SK-N-SH (cell line): ENCODE data around the gene ABCA4. TPM values are rescaled to one million over a fixed set of nuclear protein-coding genes. Genes with fewer than 3 reads are reported as not detected.

ENCODE experiments used
- CTCF ChIA-PET: fragments of 300-600, 350-600 bp; formaldehyde crosslinking; extraction: SDS; loops from one replicate; lab custom pipeline; 2021; lab: Yijun Ruan, JAX
- POLR2A ChIA-PET: fragments of 350-600 bp; sonication (Branson Sonifier 250); formaldehyde crosslinking; extraction: SDS; loops from one replicate; lab custom pipeline; 2020; ENCODE audit warnings: antibody characterized with exemption, inconsistent platforms; lab: Yijun Ruan, JAX
- DNase-seq: peaks from one replicate; pipeline ENCODE4 v3.0.0; 2012
- H2AFZ ChIP-seq: fragments of 200-600 bp; sonication (generic); 2 replicates; pipeline ENCODE4 v1.8.1; 2016; ENCODE audit warnings: antibody characterized with exemption, mild to moderate bottlenecking, low read depth
- H3F3A ChIP-seq: fragments of 200-600 bp; sonication (generic); replicated peaks from 2 replicates; pipeline ENCODE3; 2016; ENCODE audit warnings: antibody characterized with exemption, mild to moderate bottlenecking; ENCODE audit not compliant: insufficient read depth
- H3K27ac ChIP-seq, 2 experiments: fragments of 200-500 bp in 1 of 2; fragments of 200-600 bp in 1 of 2; sonication (Bioruptor generic) in 1 of 2; sonication (generic), shearing (Covaris generic) in 1 of 2; 2 replicates each; pipeline versions ENCODE4 v1.5.1 to v1.6.1; 2014 to 2016; ENCODE audit warnings: low read depth in 2 of 2, inconsistent platforms in 1 of 2, low read length in 1 of 2, mild to moderate bottlenecking in 1 of 2, mixed read lengths in 1 of 2
- H3K27me3 ChIP-seq: fragments of 200-600 bp; sonication (generic), shearing (Covaris generic); 2 replicates; pipeline ENCODE4 v1.6.1; 2016; ENCODE audit warnings: mixed run types; ENCODE audit not compliant: insufficient read depth
- H3K36me3 ChIP-seq, 2 experiments: fragments of 200-500 bp in 1 of 2; fragments of 200-600 bp in 1 of 2; sonication (Bioruptor generic) in 1 of 2; sonication (generic) in 1 of 2; replicated peaks in 1 of 2; 2 replicates each; pipeline versions ENCODE3 to v1.5.1; 2014 to 2016; ENCODE audit warnings: low read length in 1 of 2, mild to moderate bottlenecking in 1 of 2; ENCODE audit not compliant: insufficient read depth in 2 of 2, control insufficient read depth in 1 of 2
- H3K4me1 ChIP-seq, 2 experiments: fragments of 200-500 bp in 1 of 2; fragments of 200-600 bp in 1 of 2; sonication (Bioruptor generic) in 1 of 2; sonication (generic), shearing (Covaris generic) in 1 of 2; 2 replicates each; pipeline versions ENCODE4 v1.5.1 to v1.6.1; 2014 to 2016; ENCODE audit warnings: low read depth in 1 of 2, low read length in 1 of 2, mixed run types in 1 of 2; ENCODE audit not compliant: insufficient read depth in 2 of 2, control insufficient read depth in 1 of 2
- H3K4me2 ChIP-seq: fragments of 200-600 bp; sonication (generic), shearing (Covaris generic); 2 replicates; pipeline ENCODE4 v1.6.1; 2017; ENCODE audit warnings: mixed run types
- H3K4me3 ChIP-seq, 2 experiments: fragments of 200-500 bp in 1 of 2; fragments of 200-600 bp in 1 of 2; sonication (Bioruptor generic) in 1 of 2; sonication (generic), shearing (Covaris generic) in 1 of 2; 2 replicates each; pipeline versions ENCODE4 v1.5.1 to v1.8.1; 2014 to 2016; ENCODE audit warnings: low read depth in 2 of 2, inconsistent platforms in 1 of 2, low read length in 1 of 2, mild to moderate bottlenecking in 1 of 2, mixed read lengths in 1 of 2, moderate library complexity in 1 of 2
- H3K79me2 ChIP-seq: fragments of 200-600 bp; sonication (generic); 2 replicates; pipeline ENCODE4 v1.8.1; 2017; ENCODE audit warnings: mild to moderate bottlenecking; ENCODE audit not compliant: insufficient read depth
- H3K9ac ChIP-seq: fragments of 200-600 bp; sonication (generic); 2 replicates; pipeline ENCODE4 v1.6.1; 2017; ENCODE audit warnings: mixed run types
- H3K9me2 ChIP-seq: fragments of 200-600 bp; sonication (generic); 2 replicates; pipeline ENCODE4 v1.6.1; 2017; ENCODE audit warnings: mixed run types
- H3K9me3 ChIP-seq: fragments of 200-600 bp; sonication (generic); 2 replicates; pipeline ENCODE4 v1.6.1; 2017; ENCODE audit warnings: mixed run types, mild to moderate bottlenecking, moderate library complexity
- H4K20me1 ChIP-seq: fragments of 200-600 bp; sonication (generic); 2 replicates; pipeline ENCODE4 v1.6.1; 2017; ENCODE audit warnings: mild to moderate bottlenecking, mixed run types; ENCODE audit not compliant: insufficient read depth
- CHD2 ChIP-seq: fragments of 150-350 bp; IDR thresholded peaks from 2 replicates; pipeline ENCODE4 v1.6.1; 2018; ENCODE audit warnings: low read length; ENCODE audit not compliant: partially characterized antibody
- ELF1 ChIP-seq: IDR thresholded peaks from 2 replicates; pipeline ENCODE4 v1.4.0; 2012
- EZH2phosphoT487 ChIP-seq: fragments of 200-600 bp; sonication (generic); IDR thresholded peaks from 2 replicates; pipeline ENCODE4 v1.6.1; 2017; ENCODE audit warnings: low read depth, mixed run types, mild to moderate bottlenecking, antibody characterized with exemption, moderate library complexity, borderline replicate concordance
- FOSL2 ChIP-seq: IDR thresholded peaks from 2 replicates; pipeline ENCODE4 v1.4.0; 2012; ENCODE audit warnings: low read depth, mild to moderate bottlenecking, moderate library complexity, borderline replicate concordance
- GATA2 ChIP-seq: sonication (generic); formaldehyde crosslinking; IDR thresholded peaks from 2 replicates; pipeline ENCODE4 v1.5.0; 2020; ENCODE audit warnings: mild to moderate bottlenecking, missing genetic modification reagents
- MXI1 ChIP-seq: IDR thresholded peaks from 2 replicates; pipeline ENCODE4 v1.6.1; 2012; ENCODE audit warnings: mild to moderate bottlenecking, low read depth, low read length, improper control_type of control experiment
- POLR2AphosphoS5 ChIP-seq: IDR thresholded peaks from 2 replicates; pipeline ENCODE4 v1.6.1; 2012; ENCODE audit warnings: low read depth, low read length
- RCOR1 ChIP-seq: fragments of 150-350 bp; IDR thresholded peaks from 2 replicates; pipeline ENCODE4 v1.6.1; 2017; ENCODE audit warnings: antibody characterized with exemption, low read length
- SIN3A ChIP-seq: IDR thresholded peaks from 2 replicates; pipeline ENCODE4 v1.6.1; 2012; ENCODE audit warnings: low read depth, mild to moderate bottlenecking, low read length, moderate library complexity, borderline replicate concordance
- TAF1 ChIP-seq: IDR thresholded peaks from 2 replicates; pipeline ENCODE4 v1.6.1; 2012; ENCODE audit warnings: low read depth, mild to moderate bottlenecking, low read length, moderate library complexity, borderline replicate concordance
- TCF12 ChIP-seq: IDR thresholded peaks from 2 replicates; pipeline ENCODE4 v1.4.0; 2012
- WGBS: methylation state at CpG from one replicate; pipeline ENCODE4 v1.1.6; 2017; ENCODE audit warnings: low lambda C conversion rate; 5-methylcytosine and 5-hydroxymethylcytosine counted together
- polyA plus RNA-seq, 3 experiments: library from polyadenylated mRNA; depleted of rRNA; stranded (reverse); fragments of >200 nt; gene quantifications; 2 replicates each; pipeline ENCODE4 v1.2.3, GENCODE V29; 2012
- TF ChIP-seq, protein P1 (sequence below): IDR thresholded peaks from 2 replicates; pipeline ENCODE4 v1.4.0; 2012; ENCODE audit warnings: low read depth
- TF ChIP-seq, protein P2 (sequence below): fragments of 200-600 bp; sonication (generic); IDR thresholded peaks from 2 replicates; pipeline ENCODE4 v1.6.1; 2017; ENCODE audit warnings: antibody characterized with exemption, mild to moderate bottlenecking, moderate library complexity

The ABCA4 gene
- polyA plus RNA-seq, 1 of the 3 experiments (the other 2 are of a cell fraction), result 0.03 TPM

DNA sequence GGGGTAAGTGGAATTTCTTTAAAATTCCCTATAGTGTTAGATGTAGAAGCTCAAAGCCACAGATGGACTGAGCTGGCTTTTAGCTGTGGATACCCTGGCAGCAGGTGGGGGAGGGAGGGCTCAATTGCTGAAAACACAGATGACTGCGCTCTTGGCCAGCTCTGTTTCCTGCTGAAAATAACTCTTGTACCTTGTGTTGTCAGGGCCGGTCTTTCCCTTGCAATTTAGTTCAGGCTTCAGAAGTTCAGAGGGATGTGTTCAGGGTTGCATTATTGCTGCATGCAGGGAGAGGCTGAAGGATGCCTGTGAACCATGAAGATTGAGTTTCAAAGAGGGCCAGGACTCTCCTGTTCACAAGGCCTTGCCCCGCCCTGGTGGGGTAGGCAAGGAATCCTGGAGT is 153.6 kb downstream of the ABCA4 start:
- Histone ChIP-seq H3K27ac (no peak overlapping the region), H3K4me1 (no peaks in the 10 kb centered on the region; a peak in 1 of 4 replicates), H3K36me3 (no peaks in the 10 kb centered on the region), H3K27me3 (no peaks in the 10 kb centered on the region), H3K4me2 (no peak overlapping the region), H3K9ac (no peak overlapping the region), H3F3A (no peaks in the 10 kb centered on the region), H2AFZ (no peak overlapping the region), H4K20me1 (no peaks in the 10 kb centered on the region), H3K4me3 (no peak overlapping the region), H3K9me2 (no peaks in the 10 kb centered on the region), H3K79me2 (no peaks in the 10 kb centered on the region), H3K9me3 (no peaks in the 10 kb centered on the region)
- CTCF ChIA-PET, result interaction anchor here (0.6 kb wide), 1 partner anchor 52 kb away, joined by 3 read pairs; no protein-coding TSS in a partner anchor
- POLR2A ChIA-PET, result no interaction called here
- no peak for TF ChIP-seq POLR2AphosphoS5
- no peak for TF ChIP-seq RCOR1
- TF ChIP-seq, protein P1, sequence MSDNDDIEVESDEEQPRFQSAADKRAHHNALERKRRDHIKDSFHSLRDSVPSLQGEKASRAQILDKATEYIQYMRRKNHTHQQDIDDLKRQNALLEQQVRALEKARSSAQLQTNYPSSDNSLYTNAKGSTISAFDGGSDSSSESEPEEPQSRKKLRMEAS, result no peak
- no peak for TF ChIP-seq GATA2
- no peak for TF ChIP-seq FOSL2
- TF ChIP-seq MXI1, result no peak
- TF ChIP-seq, protein P2, sequence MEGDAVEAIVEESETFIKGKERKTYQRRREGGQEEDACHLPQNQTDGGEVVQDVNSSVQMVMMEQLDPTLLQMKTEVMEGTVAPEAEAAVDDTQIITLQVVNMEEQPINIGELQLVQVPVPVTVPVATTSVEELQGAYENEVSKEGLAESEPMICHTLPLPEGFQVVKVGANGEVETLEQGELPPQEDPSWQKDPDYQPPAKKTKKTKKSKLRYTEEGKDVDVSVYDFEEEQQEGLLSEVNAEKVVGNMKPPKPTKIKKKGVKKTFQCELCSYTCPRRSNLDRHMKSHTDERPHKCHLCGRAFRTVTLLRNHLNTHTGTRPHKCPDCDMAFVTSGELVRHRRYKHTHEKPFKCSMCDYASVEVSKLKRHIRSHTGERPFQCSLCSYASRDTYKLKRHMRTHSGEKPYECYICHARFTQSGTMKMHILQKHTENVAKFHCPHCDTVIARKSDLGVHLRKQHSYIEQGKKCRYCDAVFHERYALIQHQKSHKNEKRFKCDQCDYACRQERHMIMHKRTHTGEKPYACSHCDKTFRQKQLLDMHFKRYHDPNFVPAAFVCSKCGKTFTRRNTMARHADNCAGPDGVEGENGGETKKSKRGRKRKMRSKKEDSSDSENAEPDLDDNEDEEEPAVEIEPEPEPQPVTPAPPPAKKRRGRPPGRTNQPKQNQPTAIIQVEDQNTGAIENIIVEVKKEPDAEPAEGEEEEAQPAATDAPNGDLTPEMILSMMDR, result no peak
- no peak for TF ChIP-seq TCF12
- no peak for TF ChIP-seq EZH2phosphoT487
- TF ChIP-seq ELF1, result no peak
- TF ChIP-seq TAF1, result no peak
- no peak for TF ChIP-seq CHD2
- no peak for TF ChIP-seq SIN3A
- no peak for DNase-seq
- WGBS, result 93% methylated on average over 3 of the region's 3 CpGs

DNA sequence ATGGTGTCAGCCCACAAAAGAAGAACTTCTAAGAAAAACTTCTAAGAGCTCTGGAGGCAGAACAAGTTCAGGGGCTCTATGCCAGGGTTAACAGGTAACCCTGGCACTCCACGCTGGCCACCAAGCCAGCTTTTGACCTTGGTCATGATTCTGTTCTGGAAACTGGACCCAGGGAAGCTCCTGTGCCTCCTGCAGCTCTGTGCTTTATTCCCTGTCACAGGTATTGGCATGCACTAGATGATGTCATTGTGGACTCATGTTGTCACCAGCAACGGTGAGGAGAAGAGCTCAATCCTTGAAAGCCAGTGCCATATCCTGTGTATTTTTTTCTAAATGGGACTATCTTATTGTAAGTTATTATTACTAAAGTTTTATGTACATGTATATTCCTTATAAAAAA is 155.1 kb downstream of the ABCA4 start:
- POLR2A ChIA-PET, result no interaction called here
- no peak for TF ChIP-seq FOSL2
- H3K4me2 ChIP-seq, result no peak overlapping the region
- H3K4me1 ChIP-seq, result no peaks in the 10 kb centered on the region
- H3K9me3 ChIP-seq, result no peaks in the 10 kb centered on the region
- WGBS, result 64% methylated on average over 2 of the region's 2 CpGs
- no peaks in the 10 kb centered on the region for H3K27me3 ChIP-seq
- H2AFZ ChIP-seq, result no peak overlapping the region
- no peak overlapping the region for H3K27ac ChIP-seq
- H3K9ac ChIP-seq, result no peak overlapping the region
- no peaks in the 10 kb centered on the region for H3K79me2 ChIP-seq
- no peak for DNase-seq
- H3K9me2 ChIP-seq, result no peaks in the 10 kb centered on the region
- H3K36me3 ChIP-seq, result no peaks in the 10 kb centered on the region
- no peaks in the 10 kb centered on the region for H4K20me1 ChIP-seq
- CTCF ChIA-PET, result no interaction called here
- H3F3A ChIP-seq, result no peaks in the 10 kb centered on the region
- no peak overlapping the region for H3K4me3 ChIP-seq
